GM18507 (cell line): ENCODE data around the gene TNPO3.
"Not testable (repeated sequence)": the region's sequence is repeated elsewhere in the genome, so short reads cannot be mapped to it uniquely, and the experiment has no call there.

Experiments used
- DNase-seq: peaks from one replicate; pipeline ENCODE4 v3.0.0; 2011; ENCODE audit warnings: low read depth; ENCODE audit not compliant: insufficient read length; ENCODE audit errors: extremely low spot score
- FAIRE-seq: peaks from 2 replicates; lab custom pipeline; 2011; peaks lifted over from hg19 to GRCh38; lab: Jason Lieb, UNC

TNPO3 gene

DNA sequence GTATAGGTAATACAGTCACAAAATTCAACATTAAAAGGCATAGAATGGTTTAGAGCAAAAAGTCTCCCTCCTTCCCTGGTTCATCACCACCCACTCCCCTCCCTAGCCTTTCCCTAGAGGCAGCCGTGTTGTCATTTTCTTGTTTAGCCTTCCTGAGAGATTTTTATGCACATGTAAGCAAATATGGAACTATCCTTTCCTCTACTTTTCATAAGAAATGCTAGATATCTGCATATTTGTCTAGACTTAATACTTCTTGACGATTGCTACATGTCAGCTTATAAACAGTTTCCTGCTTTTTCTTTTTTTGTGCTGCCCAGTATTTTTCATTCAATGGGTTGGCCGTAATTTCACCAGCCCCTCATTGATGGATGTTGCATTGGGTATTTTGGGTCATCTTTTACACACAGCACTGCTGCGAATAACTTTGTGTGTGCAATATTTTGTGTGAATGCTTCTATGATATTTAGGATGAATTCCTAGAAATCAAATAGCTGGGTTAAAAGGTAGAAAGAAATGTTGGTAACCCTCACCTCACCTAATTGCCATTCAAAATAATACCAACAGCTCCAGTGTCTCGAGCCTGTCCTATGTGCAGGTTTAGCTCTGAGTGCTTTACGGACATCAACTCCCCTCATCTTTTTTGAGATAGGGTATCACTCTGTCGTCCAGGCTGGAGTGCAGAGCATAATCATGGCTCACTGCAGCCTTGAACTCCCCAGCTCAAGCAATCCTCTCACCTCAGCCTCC, 110.2 kb downstream of the TNPO3 start:
- DNase-seq, result no peak
- FAIRE-seq, result no peak

DNA sequence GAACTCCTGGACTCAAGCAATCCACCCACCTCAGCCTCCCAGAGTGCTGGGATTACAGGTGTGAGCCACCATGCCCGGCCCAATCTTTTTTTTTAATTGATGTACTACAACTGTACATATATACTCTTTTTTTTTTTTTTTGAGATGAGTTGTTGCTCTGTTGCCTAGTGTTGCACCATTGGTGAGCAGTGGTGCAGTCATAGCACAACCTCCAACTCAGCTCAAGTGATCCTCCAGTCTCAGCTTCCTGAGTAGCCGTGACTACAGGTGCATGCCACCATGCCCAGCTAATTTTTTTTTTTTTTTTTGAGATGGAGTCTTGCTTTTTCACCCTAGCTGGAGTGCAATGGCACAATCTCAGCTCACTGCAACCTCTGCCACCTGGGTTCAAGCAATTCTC, 111.7 kb downstream of the TNPO3 start:
- FAIRE-seq, DNase-seq: not testable (repeated sequence)

DNA sequence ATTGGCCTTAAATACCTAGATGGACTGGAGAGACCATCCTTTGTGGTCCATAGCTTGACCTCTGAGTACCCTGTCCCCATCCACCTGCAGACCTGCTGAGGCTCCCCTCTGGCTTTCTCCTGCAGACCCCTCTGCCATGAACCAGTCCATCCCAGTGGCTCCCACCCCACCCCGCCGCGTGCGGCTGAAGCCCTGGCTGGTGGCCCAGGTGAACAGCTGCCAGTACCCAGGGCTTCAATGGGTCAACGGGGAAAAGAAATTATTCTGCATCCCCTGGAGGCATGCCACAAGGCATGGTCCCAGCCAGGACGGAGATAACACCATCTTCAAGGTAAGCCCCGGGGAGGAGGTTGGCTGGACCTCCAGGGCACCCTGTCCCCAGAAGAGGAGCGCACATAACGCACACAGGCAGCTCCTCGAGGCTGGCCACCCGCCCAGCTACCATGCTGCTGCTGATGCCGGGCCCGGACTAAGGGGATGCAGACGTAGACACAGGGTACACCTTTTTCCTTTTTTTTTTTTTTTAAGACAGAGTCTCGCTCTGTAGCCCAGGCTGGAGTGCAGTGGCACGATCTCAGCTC, 112.9 kb downstream of the TNPO3 start:
- FAIRE-seq, result no peak
- DNase-seq, result no peak

DNA sequence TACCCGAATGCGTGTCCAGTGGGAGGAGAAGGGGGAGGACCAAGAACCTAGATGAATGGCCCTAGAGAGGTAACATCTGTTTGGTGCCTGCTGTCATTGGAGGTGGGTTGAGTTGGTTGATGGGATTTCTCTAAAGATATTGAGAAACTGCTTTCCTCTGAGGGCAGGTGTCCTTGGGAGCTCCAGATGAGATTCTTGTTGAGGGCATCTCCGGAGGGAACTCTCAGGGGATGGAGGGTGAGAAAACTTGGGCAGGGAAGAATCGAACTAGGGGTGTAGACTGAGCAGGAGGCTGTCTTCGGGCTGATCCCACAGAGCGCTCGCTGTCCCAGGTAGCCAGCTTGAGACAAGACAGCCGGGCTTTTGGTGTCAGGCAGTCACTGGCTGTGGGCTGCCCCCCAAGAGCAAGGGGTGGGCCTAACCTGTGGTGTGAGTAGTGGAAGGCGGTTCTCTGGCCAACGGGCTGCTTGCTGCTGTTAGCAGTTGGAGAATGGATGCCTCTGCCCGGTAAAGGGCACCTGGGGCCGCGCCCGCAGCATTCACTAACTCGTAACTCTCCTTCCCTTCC, 113.5 kb downstream of the TNPO3 start:
- FAIRE-seq (peak; percentile 5), DNase-seq (no peak)

DNA sequence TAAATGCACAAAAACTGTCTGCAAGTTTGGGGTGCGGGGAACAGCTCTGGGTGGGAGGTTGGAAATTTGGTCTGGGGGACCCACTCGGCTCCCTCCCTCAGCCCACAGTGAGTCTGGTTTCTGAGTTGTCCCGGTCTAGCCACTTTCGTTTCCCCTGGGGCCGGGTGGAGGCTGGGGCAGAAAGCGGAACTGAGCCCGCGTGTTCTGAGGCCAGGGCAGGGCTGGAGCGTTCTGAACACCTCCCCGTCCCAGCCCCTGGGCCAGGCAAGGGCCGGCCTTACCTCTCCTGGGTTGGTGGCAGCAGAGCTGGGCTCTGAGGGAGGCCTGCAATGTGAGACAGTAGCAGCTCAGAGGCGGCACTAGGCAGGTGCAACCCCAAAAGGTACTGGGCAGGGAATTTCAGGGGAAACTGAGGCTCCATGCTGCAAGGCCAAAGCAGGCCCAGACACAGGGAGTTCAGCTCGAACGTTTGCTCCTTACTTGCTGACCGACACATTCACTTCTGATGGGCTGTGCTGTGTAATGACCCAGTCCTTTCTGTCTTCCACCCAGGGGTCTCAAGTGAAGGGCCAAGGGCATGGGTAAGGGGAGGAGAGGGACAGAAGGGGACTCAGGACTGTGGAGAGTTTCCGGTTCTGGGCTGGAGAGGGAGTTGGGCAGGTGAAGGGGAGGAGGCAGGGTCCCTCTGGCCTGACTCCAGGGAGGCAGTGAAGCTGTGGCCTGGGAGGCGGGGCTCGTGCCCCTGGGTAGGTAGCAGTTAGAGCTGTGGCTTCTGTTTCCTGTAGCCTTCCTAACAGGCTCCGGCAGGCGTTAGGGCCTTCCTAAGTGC, 114.2 kb downstream of the TNPO3 start:
- FAIRE-seq (peak; percentile 94), DNase-seq (peak; percentile 76)

DNA sequence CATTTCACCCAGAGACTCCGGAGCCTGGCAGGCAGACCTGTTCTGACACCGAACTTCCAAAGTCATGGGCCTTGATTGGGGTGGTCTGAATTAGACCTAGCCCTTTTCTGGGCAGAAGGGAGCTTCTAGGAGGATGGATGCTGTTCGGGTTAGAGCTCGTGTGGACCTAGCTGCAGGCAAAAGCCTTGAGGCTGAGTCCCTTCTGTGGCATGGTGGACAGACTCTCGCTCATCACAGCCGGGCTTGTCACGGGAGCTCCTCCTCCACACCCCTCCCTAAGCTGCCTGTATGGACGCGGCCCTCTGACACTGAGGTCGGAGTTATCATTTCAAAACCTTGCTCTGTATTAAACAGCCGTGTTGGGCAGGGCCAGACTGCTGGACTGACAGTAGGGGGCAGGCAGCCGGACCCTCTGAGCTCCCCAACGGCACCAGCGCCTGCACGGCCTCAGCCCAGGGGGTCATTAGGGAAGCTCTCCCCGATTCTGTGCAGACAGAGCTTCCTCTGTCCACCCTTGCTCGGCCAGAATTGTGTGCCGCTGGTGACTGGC, 115.0 kb downstream of the TNPO3 start:
- FAIRE-seq (no peak), DNase-seq (no peak)

GRCh38 chr7:128939075-128939860, 115.6 kb downstream of the TNPO3 start:
- DNase-seq (no peak), FAIRE-seq (no peak)

DNA sequence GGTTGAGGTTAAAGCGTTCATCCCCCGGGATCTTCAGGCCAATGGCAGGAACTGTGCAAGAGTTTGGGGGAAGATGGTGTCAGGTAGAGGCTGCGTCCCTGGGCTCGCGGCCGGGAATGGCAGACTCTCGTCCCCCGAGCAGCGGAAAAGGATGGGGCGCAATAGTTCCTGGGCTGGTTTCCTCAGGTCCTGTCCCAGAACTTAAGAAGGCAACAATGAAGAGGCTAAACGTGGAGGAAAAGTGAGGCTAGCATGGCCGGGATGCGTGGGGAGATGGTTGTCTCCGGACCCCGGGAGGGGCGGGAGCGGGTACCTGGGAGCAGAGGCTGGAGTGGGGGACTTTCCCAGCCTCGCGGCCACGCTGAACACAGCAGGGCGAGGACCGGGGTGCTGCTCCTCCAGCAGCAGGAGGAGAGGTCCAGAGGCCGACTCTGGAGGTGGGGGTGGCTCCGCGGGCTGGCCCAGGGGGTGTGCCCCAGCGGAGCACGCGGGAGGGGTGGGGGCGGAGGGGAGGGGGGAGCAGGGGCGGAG, 116.3 kb downstream of the TNPO3 start:
- DNase-seq (no peak), FAIRE-seq (no peak)

DNA sequence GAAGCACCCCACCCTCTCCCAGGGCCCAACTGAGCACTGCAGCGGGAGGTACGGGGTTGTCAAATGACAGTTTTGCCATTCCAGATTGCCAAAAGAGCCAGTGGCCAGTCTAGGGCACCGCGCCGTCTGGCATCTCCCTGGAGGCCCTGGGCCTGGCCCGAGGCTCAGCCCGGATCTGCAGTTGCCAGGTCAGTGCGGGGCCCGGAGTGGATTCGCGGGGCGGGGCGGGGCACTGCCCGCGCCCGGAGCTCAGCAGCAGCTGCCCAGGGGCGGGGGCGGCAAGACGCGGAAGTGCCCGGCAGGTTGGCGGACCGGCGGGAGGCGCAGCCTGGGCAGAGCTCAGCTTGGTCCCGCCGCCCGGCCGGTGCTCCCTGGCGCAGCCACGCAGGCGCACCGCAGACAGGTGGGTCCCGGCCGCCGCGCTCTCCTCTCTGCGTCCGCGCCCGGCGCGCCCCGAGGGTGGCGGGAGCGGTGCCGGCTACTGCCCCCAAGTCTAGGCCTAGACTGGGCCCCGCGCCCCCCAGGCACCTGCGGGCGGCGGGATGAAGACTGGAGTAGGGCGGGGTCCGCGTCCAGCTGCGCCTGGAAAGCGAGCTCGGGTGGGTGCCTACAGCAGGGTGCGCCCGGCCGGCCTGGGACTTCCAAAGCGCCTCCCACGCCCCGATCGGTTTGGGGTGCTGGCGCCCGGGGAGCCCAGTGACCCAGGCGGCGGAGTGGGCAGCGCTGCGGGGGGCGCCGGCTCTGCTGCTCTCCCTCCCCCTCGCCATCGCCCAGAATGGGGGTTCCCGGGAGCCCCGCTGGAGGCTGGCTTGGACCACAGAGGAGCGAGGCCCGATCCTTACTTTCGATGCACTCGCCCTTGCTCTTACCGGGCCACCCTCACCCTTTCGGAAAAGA, 117.0 kb downstream of the TNPO3 start, which contains the start of gene IRF5:
Gene IRF5 (plus strand): TSS at position 281 of the 897 bp plus-strand sequence. CDS start 4,155 bp downstream, outside the sequence.
- no peak for DNase-seq

DNA sequence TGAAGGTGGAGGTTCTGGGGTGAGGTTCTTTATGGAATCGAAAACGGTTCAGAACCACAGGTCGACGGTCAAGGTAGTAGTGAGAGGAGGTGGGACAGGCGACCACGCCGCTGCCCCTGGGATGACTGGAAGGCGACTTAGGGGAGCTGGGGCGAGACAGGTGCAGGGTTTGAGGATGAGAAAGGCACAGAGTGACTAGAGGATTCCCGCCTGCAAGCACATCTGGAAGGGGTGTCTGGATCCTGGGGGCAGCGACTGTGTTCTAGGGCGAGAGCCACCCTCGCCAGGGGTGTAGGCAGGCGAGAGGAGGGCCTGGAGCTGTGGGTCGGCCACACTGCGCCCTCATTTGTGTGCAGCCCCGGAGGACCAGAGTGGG, 117.7 kb downstream of the TNPO3 start:
- DNase-seq (no peak), FAIRE-seq (peak; percentile 56)

More for the DNA sequence above, 117.0 kb downstream of the TNPO3 start, which contains the start of gene IRF5:
- FAIRE-seq, result no peak

DNA sequence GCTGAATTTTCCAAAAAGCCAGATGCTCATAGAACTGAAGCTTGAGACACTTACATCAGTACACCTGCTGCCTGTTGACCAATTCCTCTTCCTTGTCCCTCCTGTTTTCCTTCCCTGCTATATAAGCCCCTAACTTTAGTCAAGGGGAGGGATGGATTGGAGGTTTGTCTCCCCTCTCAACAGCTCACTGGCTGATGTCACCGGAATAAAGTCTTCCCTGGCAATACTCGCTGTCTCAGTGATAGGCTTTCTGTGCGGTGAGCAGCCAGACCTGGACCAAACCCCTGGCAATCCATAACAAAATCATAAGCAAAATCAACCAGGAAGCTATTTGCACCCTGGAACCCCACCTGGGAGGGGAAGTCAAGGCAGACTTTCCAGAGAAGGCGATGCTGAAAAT, 118.1 kb downstream of the TNPO3 start:
- DNase-seq (no peak), FAIRE-seq (peak; percentile 36)

DNA sequence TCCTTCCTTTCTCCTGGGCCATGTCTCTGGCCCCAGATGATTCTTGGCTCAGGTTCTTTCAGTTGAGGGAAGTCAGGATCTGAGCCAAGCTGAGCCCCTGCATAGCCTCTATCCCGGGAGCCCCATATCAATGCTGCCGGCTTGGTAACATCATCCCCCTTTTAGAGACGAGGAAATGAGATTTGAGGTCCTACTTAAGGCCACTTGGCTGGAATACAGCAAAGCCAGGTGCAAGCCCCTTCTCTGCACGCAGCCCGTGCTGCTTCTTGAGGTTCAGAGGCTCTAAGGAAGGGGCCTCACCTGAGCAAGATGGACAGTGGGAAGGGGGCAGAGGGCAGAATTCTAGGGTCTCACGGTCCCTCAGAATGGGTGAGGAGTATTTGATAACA, 119.6 kb downstream of the TNPO3 start:
- DNase-seq, result no peak
- no peak for FAIRE-seq

GRCh38 chr7:128934361-128935341, 120.3 kb downstream of the TNPO3 start:
- DNase-seq (no peak), FAIRE-seq (peak; percentile 95)

GRCh38 chr7:128933180-128933891, 121.6 kb downstream of the TNPO3 start:
- DNase-seq (no peak), FAIRE-seq (peak; percentile 99)

GRCh38 chr7:128932862-128933179, 122.1 kb downstream of the TNPO3 start:
- DNase-seq, result no peak
- no peak for FAIRE-seq
